ENCODE measurements around the gene SYNGR2. TPM values are rescaled to one million over a fixed set of nuclear protein-coding genes. Genes with fewer than 3 reads are reported as not detected.
A peak's percentile ranks its signal among the peaks of the same experiment; 100 is the strongest.

SYNGR2 gene
- polyA plus RNA-seq, 3 donors, result 52.8 to 75.7 (median 63.8) TPM

DNA sequence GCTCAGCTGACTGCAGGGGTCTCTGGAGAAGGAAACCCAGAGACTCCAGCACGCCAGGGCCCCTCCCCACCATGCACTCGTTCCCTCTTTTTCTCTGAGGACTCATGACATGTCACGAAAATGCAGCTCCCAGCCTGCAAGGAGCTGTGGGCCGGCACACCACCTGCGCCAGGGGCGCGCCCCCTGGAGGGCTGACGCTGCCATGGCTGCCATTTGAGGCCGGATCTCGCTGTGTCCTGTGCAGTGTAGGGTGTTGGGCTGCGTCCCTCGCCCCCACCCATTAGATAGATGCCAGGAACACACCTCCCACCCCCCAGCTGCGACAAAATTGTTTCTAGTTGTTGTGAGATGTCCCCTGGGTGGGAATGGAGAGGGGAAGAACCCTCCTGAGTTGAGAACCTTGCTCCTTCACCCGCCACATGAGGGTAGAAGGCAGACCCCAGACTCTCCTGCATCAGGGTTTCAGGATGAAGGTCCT is 8.2 kb downstream of the SYNGR2 start:
- DNase-seq (ENCODE audit: extremely low read depth in 1 of 11, low read depth in 9 of 11, low spot score in 4 of 11), result no peak

DNA sequence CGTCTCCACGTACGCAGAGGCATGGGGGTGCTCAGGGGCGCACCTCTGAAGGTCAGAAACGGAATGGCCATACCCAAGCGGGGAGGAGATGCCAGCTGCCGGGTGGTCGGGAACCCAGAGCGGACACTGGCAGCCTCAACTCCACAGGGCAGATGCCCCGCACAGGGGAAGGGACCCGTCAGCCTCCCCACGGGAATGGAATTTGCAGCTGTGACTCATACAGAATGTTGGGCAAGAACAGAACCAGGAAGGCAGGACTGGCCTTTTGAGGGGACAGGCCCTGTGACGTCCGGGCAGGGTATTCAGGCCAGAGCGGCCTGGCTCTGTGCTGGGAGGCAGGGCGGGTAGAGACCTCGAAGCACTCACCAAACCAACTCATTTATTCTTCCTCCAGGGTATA is 11.0 kb downstream of the SYNGR2 start:
- DNase-seq (ENCODE audit: extremely low read depth in 1 of 11, low read depth in 9 of 11, low spot score in 4 of 11), result no peak

DNA sequence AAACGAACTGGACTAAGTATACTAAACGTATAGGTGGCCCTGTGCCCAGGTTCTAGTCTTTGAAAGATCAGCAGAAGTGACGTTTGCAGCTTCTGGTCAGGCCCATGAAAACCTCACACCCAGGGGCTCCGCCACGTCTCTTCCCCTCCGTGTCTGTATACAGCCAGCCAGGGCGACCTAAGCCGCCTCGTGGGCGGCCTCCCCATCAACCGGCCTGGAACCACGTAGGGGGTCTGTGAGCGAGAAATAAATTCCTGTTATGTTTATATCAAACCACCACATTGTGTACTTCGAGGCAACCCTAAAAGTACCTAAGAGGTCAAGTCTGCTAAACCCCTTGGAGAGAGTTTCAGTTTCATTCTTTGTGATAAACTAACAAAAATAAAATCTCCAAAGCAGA is 11.7 kb downstream of the SYNGR2 start:
- no peak for DNase-seq (ENCODE audit: extremely low read depth in 1 of 11, low read depth in 9 of 11, low spot score in 4 of 11)

DNA sequence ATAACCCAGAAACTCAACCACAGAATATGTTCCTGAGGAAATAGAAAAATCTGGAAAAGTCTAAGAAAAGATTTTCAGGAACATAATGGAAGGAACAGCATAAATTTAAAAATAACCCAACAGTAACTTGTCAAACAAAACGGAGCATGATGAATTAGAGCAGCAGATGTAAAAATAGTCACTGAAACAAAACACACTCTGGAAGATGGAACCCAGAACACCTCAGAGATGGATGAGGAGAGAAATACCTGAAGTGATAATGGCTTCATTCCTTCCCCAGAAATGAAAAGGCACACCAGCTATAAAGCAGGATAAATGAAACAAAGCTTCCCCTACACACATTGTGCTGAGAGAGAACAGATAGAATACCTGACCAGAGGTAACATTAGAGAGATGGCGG is 12.1 kb downstream of the SYNGR2 start:
- DNase-seq (ENCODE audit: extremely low read depth in 1 of 11, low read depth in 9 of 11, low spot score in 4 of 11), result no peak

DNA sequence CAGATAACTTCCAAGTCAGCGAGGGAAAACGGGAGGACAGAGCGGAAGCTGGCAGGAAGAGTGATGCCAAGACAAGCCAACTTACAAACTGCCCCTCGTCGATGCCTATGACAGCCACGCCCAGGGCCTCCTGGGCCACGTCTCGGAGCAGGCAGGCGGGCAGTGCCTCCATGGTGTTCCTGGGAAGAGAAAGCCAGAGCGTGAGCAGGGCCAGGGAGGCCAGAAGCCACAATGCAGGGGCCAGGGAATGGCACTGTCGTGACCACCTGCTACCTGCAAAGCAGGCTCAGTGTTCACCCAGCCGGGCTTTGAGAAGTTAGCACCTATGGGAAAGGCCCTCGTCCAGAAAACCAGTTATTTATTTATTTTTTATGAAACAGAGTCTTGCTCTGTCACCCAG is 14.1 kb downstream of the SYNGR2 start:
- DNase-seq (ENCODE audit: extremely low read depth in 1 of 11, low read depth in 9 of 11, low spot score in 4 of 11), result no peak

DNA sequence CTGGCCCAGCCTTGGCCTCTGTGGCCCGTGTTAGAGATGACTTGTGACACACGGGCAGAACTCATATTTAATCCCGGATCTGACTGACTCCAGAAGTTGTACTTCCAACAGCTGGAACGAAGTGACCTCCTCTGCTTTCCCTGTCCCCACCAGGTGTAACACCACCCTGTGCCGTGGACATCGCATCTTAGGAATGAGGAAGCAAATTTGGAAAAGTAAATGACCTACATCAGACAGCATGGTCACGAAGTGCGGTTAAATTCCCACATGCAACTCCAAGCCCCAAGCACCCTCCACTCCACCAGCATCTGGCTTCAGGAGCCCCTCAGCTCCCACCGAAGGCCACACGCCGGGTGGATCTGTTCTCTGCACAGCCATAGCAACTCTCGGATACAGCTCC is 15.5 kb downstream of the SYNGR2 start:
- DNase-seq (ENCODE audit: extremely low read depth in 1 of 11, low read depth in 9 of 11, low spot score in 4 of 11), result no peak

DNA sequence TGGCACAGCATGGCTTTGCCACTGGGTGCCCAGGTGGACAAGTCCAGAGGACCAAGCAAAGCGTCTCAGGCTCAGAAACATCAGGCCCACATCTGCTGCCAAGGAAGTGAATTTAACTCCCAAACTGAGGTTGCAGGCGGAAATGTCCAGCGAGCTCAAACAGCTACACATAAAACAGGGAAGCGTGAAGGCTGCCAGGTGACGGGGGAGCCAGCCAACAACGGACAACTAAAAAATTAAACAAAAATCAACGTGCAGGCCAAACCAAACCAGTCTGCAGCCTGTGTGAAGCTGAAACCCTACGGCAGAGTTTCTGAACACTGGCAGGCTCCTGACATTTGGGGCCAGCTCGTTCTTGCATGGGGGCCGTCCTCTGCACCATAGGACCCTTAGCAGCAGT is 16.0 kb downstream of the SYNGR2 start:
- DNase-seq (ENCODE audit: extremely low read depth in 1 of 11, low read depth in 9 of 11, low spot score in 4 of 11), result no peak

DNA sequence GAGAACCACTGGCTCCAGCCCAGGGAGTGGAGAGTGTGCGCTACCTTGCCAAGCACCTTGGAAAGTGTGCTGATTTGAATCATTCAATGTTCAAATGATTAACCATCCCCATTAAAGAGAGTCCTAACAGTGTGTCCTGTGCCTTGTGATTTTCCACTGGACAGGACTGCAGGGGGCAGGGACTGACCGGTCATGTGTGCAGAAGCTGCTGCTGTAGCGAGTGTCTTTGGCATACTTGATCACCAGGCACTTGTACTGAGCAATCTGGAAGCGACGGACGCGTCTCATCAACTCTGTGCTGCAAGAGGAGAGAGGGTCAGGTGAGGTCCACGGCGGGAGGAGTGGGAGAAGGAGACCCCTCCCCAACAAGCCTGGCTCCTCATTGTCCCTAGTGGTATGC is 16.5 kb downstream of the SYNGR2 start:
- DNase-seq (ENCODE audit: extremely low read depth in 1 of 11, low read depth in 9 of 11, low spot score in 4 of 11), result no peak

DNA sequence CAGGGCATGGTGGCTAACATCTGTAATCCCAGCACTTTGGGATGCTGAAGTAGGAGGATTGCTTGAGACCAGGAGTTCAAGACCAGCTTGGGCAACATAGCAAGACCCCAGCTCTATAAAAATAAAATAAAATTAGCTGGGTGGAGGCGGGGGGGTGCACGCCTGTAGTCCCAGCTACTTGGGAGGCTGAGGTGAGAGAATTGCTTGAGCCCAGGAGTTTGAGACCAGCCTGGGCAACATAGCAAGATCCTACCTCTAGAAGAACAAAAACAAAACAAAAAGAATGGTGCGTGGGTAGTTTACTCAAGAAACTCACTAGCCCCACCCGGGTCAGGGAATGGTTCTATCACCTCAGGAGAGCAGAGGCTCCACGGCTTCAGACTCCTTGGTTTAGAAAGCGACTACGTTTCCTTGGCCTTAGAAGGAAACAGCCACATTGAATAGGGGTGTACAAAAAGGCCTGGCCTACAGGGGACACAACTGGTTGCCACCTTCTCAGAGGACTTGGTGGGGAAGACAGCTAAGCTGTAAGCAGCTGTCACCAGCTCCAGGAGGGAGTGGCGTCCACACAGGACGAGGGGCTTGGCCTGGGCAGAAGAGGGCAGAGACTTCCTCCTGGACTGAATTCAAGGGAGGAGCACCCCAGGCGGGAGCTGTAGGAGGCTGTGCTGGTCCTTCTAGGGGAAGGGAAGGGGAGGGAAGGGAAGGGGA is 17.8 kb downstream of the SYNGR2 start:
- no peak for DNase-seq (ENCODE audit: extremely low read depth in 1 of 11, low read depth in 9 of 11, low spot score in 4 of 11)

DNA sequence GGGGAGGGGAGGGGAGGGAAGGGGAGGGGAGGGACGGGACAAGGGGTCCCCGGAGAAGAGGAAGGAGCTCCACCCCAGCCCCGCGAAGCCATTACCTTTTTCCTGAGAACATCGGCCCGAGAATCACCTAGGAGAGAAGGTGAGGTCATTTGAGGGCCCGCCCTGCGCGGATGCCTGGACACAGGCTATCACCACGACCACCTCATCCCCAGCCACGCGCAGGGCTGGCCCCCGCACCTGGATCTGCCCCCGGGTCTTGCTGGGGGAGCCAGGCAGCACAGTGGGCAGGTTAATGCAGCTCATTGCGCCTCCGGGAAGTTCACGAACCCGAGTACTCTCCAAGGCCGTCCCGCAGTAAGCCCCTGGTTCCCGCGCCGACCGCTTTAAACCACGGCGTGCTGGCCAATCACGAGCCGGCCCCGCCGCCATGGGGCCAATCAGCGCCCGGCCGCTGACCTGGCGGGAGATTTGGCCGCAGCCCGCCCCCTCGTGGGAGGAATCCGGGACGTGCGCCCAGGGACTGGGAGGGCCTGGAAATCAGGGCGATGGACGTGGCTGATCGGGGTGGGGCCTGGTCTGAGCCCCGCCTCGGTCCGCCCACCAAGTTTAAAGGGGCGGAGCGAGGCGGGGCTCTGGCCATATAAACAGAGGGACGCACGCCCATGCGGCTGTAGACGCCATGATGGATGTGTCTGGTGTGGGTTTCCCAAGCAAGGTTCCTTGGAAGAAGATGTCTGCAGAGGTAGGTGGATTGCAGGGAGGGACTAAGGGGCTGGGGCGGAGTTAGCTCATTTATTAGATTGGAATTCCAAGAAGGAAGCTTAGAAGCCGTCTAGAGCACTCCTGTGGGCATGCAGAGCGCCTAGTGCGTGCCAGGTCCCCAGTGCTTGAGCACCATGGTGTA is 18.6 kb downstream of the SYNGR2 start, which contains the start of the genes AFMID and TK1:
AFMID (plus strand) TSS at position 671 of the 904 bp plus-strand sequence; CDS start at position 680, 9 bp downstream.
TK1 (minus strand) TSS at position 361 of the 904 bp plus-strand sequence; CDS start at position 303, 58 bp downstream.
- peak; percentile 85 to 96 (median 94) for DNase-seq (ENCODE audit: extremely low read depth in 1 of 11, low read depth in 9 of 11, low spot score in 4 of 11)

DNA sequence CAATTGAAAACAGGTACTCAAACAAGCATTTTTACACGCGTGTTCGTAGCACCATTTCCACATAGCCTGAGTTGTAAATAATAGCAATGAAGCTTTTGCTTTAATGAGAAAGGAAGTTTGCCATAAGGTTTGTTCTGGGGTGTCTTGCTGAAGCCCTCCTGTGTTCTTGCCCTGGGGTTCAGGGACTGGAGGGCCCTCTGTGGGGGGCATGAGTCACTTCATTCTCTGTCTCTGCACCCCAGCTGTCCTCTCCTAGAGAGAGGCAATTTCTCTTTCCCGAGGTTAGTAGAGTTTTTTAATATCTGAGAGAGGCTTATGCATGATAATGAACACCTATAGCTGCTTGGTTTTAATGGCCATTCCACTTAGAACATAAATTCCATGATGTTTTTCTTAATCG is 28.3 kb downstream of the SYNGR2 start:
- DNase-seq (ENCODE audit: extremely low read depth in 1 of 11, low read depth in 9 of 11, low spot score in 4 of 11), result no peak

DNA sequence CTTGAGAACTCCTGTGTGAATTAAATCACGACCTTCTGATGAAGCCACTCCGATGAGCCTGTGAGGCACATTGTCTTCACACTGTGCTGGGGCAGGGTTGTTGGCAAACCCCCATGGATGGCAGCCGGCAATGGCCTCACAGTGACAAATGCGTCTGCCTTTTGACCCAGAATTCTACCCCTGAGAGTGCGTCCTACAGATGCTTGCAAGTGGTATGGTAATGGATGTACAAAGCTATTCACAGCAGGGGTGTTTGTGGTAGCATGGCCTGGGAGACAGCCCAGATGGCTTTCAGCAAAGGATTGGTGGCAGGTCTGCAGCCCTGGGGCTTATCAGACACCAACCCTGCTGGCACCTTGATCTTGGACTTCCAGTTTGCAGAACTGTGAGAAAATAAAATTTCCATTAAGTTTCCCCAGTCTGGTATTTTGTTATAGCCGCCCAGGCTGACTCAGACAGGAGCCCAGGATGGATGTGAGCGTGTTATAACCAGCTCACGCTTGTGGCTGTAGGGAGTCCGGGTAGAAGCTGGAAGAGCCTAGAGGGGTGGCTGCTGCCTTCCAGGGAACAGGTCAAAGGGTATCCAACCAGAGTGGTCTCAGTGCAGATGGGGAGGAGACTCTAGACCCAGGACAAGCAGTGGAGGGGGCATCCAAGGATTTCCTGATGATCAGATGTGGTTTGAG is 28.9 kb downstream of the SYNGR2 start:
- DNase-seq (ENCODE audit: extremely low read depth in 1 of 11, low read depth in 9 of 11, low spot score in 4 of 11), result no peak

DNA sequence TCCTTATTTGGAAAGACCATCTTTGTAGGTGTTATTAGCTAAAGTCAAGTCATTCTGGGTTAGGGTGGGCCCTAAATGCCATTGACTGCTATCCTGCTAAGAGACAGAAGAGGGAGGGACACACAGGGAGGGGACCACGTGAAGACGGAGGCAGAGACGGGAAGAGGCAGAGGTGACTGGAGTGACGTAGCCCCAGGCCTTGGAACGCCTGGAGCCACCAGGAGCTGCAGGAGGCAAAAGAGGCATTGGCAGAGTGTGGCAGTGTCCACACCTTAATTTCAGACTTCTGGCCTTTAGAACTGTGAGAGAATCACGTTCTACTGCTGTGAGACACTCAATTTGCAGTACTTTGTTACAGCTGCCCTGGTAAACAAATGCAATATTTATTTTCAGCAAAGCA is 32.1 kb downstream of the SYNGR2 start:
- no peak for DNase-seq (ENCODE audit: extremely low read depth in 1 of 11, low read depth in 9 of 11, low spot score in 4 of 11)

DNA sequence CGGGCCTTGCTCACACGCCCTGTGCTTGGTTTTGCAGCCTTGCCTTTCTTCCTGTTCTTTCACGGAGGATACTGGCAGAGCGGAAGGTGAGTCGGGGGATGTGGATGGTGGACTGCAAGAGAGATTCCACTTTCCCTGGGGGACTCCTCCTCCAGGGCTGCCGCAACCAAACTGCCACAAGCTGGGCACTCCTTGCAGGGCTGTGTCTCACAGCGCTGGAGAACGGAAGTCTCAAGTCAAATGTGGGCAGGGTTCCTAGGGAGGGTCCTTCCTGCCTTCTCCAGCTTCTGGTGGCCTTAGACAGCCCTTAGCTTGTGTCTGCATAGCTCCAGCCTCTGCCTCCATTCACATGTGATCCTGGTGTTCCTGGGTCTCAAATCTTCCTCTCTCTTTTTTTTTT is 34.3 kb downstream of the SYNGR2 start:
- DNase-seq (ENCODE audit: extremely low read depth in 1 of 11, low read depth in 9 of 11, low spot score in 4 of 11), result no peak

DNA sequence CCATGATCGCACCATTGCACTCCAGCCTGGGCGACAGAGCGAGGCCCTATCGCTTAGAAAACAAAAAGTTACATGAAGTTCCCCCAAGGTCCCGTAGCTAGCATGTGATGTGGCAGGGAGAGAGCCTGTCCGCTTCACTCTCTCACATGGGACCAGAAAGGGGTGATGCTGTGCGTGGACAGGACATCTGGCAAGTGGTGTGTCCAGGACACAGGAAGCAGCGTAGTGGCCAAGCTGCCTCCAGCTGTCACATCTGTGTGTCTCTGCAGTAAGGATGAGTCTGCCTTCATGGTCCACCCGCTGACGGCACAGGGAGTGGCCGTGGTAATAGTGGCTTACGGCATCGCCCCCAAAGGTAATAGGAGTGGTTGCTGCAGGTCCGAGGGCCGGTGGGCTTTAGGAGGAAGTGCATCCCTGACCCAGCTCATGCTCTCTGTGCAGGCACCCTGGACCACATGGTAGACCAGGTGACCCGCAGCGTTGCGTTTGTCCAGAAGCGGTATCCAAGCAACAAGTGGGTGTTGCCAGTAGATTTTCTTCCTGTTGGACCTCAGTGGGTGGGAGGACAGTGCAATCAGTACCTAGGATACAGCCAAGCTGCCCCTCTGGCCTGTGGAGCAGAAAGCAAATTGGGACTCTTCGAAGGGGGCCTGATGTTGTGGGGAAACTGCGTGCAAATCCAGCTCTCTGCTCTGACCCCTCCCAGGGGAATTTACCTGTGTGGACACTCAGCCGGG is 36.2 kb downstream of the SYNGR2 start:
- DNase-seq (ENCODE audit: extremely low read depth in 1 of 11, low read depth in 9 of 11, low spot score in 4 of 11), result no peak

DNA sequence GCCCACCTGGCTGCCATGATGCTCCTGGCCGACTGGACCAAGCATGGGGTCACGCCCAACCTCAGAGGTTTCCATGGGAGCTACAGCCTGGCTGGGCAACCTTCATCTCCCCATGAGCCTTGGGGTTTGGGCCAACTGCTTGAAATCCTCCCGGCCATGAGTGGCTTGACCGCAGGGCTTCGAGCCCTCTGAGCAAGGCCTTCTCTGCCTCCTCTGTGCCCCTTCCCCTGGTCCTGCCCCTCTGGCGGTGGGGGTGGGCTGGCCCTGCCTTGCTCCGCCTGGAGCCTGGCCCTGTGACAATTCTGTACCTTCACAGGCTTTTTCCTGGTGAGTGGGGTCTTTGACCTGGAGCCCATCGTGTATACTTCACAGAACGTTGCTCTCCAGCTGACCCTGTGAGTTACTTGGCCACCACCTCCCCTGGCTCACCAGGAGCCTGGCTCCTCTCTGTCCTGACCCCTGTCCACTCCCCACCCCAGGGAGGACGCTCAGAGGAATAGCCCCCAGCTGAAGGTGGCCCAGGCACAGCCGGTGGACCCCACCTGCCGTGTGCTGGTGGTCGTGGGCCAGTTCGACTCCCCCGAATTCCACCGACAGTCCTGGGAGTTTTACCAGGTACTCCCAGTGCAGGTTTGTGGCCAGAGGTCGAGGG is 36.9 kb downstream of the SYNGR2 start:
- no peak for DNase-seq (ENCODE audit: extremely low read depth in 1 of 11, low read depth in 9 of 11, low spot score in 4 of 11)

DNA sequence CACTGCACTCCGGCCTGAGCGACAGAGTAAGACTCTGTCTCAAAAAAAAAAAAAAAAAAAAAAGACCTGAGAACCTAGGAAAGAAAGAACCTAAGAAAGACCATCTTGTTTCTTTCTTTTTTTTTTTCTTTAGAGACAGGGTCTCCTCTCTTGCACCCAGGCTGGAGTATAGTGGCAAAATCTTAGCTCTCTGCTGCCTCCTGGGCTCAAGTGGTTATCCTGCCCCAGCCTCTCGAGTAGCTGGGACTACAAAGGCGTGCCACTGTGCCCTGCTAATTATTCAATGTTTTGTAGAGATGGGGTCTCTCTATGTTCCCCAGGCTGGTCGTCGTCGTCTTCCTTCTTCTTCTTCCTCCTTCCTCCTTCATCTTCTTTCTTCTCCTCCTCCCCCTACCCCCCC is 37.9 kb downstream of the SYNGR2 start:
- DNase-seq (ENCODE audit: extremely low read depth in 1 of 11, low read depth in 9 of 11, low spot score in 4 of 11), result no peak

DNA sequence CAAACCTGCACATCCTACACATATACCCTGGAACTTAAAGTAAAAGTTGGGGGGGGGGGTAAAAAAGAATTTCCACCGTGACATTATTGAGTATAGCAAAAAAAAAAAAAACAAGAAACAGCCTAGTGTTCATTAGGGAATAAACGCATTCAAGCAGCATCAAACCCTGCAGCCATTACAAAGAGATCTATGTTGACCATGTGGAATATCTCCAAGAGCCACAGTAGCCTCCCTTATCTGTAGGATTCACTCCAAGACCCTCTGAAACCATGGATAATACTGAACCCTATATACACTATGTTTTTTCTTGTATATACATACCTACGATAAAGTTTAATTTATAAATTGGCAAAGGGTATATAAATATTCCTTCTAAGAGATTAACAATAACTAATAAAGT is 40.1 kb downstream of the SYNGR2 start:
- no peak for DNase-seq (ENCODE audit: extremely low read depth in 1 of 11, low read depth in 9 of 11, low spot score in 4 of 11)

All from renal cortex interstitium (tissue), 11 donors.